Activated T-helper 1 cell treated with Interleukin-2 at 50 U/mL for 16 hours (primary cell): ENCODE data around the gene ITGB1BP2.
"Not testable (repeated sequence)": the region's sequence is repeated elsewhere in the genome, so short reads cannot be mapped to it uniquely, and the experiment has no call there.

ENCODE experiments used
- DNase-seq: peaks from one replicate; pipeline ENCODE4 v3.0.0-alpha.2; 2020; ENCODE audit warnings: low read depth

Gene ITGB1BP2

DNA sequence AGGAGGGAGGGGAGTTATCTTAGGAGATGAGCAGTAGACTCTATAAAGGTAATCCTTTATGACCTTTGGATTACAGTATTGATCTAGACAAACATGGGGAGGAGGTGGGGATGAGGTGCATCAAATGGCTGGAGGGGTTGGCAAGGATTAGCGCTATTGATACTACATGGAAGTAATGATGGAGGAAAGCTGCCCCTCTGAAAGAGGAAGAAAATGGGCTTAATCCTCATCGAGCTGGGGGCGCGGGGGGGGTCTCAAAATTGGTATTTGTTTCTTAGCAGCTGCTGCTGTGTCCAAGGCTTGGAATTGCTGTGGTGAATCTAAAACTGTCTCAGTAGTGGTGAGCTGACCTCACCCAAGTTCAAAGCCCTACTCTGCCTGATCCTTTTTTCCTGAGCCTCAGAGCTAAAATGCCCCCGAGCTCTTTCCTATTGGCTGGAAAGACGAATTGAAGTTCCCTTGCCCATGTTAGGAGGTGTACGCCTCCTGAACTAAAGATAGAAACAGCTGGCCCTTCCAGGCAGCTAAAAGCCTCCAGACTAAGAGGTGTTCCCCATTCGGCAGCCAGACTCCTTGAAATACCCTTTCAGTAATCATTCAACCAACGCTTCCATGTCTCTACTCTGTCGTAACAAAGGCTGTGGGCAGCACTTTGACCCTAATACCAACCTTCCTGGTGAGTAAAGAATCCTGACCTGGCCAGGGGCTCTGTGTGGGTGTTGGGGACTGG, at the start of gene ITGB1BP2:
Gene ITGB1BP2, plus strand, starts transcription at position 556 of the 730 bp plus-strand sequence. Its CDS starts 57 bp downstream, at position 613.
- no peak for DNase-seq

GRCh38 chrX:71252221-71252620, 49.3 kb upstream of the ITGB1BP2 start:
- no peak for DNase-seq

- DNase-seq: peak; percentile 12
Observed at GRCh38 chrX:71253253-71254091, 48.1 kb upstream of the ITGB1BP2 start.

GRCh38 chrX:71254092-71254963, 47.2 kb upstream of the ITGB1BP2 start, which contains the start of gene ZMYM3:
ZMYM3 (minus strand) TSS chrX:71254140; CDS start chrX:71253255, 885 bp downstream.
- DNase-seq: peak; percentile 63

- no peak for DNase-seq
Observed at GRCh38 chrX:71256051-71256450, 45.5 kb upstream of the ITGB1BP2 start.

DNA sequence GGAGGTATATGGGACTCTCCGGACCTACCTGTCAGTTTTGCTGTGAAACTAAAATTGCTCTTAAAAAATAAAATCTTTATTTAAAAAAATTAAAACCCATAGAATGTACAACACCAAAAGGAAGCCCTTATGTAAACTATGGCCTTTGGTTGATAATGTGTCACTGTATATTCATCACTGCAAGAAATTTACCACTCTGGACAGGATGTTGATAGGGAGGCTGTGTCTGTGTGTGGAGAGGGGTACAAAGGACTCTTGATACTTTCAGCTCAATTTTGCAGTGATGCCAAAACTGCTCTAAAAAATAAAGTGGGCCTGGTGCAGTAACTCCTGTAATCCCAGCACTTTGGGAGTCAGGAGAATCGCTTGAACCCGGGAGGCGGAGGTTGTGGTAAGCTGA, 44.7 kb upstream of the ITGB1BP2 start:
- no peak for DNase-seq

DNA sequence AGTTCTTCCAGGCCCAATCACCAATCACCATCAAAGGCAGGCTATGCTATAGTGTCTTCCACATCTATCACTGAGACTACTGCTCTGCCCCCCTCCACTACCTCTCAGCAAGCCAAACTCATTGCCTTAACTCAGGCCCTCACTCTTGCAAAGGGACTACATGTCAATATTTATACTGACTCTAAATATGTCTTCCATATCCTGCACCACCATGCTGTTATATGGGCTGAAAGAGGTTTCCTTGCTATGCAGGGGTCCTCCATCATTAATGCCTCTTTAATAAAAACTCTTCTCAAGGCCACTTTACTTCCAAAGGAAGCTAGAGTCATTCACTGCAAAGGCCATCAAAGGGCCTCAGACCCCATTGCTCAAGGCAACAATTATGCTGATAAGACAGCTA, 32.9 kb upstream of the ITGB1BP2 start:
- not testable (repeated sequence) for DNase-seq

DNA sequence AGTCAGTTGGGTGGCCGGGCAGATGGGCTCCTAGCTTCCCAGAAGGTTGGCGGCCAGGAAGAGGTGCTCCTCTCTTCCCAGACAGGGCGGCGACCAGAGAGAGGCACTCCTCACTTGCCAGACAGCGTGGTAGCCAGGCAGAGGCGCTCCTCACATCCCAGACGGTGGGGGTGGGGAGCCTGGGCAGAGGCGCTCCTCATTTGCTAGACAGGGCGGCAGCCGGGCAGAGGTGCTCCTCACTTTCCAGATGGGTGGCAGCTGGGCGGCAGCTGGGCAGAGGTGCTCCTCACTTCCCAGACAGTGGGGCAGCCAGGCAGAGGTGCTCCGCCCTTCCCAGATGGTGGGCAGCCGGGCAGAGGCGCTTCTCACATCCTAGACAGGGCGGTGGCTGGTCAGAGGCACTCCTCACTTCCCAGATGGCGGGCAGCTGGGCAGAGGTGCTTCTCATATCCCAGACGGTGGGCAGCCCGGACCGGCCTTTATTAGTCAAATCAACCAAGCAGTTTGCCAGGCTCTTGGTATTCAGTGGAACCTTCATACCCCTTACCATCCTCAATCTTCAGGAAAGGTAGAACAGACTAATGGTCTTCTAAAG, 31.7 kb upstream of the ITGB1BP2 start:
- no peak for DNase-seq

GRCh38 chrX:71272313-71272712, 29.2 kb upstream of the ITGB1BP2 start:
- not testable (repeated sequence) for DNase-seq

DNA sequence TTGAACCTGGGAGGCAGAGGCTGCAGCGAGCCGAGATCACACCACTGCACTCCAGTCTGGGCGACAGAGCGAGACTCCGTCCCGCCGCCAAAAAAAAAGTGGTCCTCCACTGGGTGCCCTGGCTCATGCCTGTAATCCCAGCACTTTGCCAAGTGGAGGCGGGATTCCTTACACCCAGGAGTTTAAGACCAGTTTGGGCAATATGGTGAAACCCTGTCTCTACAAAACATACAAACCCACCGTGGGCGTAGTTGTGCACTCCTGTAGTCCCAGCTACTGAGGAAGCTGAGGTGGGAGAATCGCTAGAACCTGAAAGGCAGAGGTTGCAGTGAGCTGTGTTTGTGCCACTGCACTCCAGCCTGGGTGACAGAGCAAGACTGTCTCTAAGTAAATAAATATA, 20.2 kb upstream of the ITGB1BP2 start:
- DNase-seq: not testable (repeated sequence)

GRCh38 chrX:71282514-71283402, 18.8 kb upstream of the ITGB1BP2 start:
- DNase-seq: no peak

DNA sequence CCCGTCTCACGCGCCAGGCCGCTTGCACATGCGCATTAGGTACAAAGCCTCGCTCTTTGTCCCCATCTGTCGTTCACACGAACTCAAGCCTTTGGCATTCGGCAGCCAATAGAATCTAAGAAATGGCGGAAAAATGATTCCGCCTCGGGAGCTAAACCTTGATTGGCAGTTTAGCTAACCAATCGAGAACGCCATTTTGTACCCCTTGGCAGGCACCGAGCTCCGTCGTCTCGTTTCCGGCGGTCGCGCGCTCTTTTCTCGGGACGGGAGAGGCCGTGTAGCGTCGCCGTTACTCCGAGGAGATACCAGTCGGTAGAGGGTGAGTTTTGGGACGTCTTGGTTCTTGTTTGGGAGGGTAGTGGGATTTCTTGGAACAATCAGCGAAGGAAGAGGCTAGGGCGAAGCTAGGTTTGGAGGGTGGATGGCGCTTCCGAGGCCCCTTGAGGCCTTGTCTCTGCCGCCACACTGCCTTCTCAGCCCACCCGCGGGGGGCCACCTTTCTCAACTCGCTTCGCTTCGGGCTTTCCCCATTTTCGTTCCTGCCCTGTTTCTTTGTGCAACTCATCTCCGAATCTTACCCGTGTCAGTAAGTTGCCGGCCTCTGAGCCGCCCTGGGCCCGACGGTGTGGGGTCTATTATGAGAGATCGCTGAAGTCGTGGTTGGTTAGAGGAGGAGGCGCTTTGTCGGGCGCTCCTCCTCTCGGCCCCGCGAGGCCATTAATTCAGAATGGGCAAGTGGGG, 18.0 kb upstream of the ITGB1BP2 start, which contains the start of gene NONO:
Gene NONO, plus strand, starts transcription at position 233 of the 741 bp plus-strand sequence. CDS start 7,003 bp downstream, outside the sequence.
- DNase-seq: peak; percentile 68

DNA sequence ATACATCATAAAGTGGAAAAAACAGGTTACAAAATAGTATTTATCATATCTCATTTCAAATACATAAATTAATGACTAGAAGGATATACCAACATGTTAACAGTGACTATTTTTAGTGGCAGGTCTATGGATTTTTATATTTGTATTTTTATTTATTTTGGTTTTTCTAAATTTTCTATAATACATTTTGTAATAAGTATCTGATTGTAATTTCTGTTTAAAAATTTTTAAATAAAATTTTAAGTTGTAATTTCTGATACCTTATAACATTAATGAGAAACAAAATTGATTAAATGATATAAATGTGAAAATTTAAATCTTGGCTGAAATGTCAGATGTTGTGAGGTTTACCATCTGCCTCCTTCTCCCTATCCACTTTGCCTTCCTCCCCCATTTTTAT, 15.6 kb upstream of the ITGB1BP2 start:
- no peak for DNase-seq

- no peak for DNase-seq
Observed at GRCh38 chrX:71291381-71291780, 10.2 kb upstream of the ITGB1BP2 start.

GRCh38 chrX:71292669-71293365, 8.7 kb upstream of the ITGB1BP2 start:
- DNase-seq: no peak

GRCh38 chrX:71296806-71297205, 4.7 kb upstream of the ITGB1BP2 start:
- no peak for DNase-seq

DNA sequence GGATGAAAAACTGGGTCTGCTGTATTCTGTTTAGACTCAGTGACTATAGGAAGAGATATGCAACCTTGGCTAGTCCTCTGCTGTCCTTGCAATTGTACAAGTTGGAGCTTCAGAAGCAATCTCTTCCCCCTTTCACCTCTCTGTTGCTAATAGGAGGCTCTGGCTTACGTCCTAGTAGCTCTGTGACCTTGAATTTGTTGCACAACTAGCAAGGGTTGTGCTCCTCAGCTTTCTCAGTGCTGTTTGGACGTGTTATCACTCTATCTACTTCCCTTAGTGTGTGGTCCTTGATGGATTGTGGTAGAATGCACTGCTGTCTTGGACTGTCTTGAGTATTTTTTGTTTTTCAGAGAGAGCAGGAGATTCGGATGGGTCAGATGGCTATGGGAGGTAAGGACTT, 3.4 kb upstream of the ITGB1BP2 start:
- no peak for DNase-seq

DNA sequence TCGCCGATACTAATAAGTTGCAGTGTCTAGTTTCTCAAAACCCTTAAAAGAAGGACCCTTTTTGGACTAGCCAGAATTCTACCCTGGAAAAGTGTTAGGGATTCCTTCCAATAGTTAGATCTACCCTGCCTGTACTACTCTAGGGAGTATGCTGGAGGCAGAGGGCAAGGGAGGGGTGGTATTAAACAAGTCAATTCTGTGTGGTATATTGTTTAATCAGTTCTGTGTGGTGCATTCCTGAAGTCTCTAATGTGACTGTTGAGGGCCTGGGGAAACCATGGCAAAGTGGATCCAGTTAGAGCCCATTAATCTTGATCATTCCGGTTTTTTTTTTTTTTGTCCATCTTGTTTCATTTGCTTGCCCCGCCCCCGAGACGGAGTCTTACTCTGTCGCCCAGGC, 1.5 kb upstream of the ITGB1BP2 start:
- not testable (repeated sequence) for DNase-seq

- DNase-seq: not testable (repeated sequence)
Observed at GRCh38 chrX:71300495-71300894, 1.1 kb upstream of the ITGB1BP2 start.
